Astrocyte (in vitro differentiated cells and primary cell): ENCODE results near the gene WFDC5. TPM values are rescaled to one million over a fixed set of nuclear protein-coding genes. Genes with fewer than 3 reads are reported as not detected.

Experiments
- DNase-seq: peaks from one replicate; pipeline ENCODE4 v3.0.0-alpha.2; 2010; ENCODE audit warnings: low read depth
- FAIRE-seq: peaks from 2 replicates; lab custom pipeline; 2011; peaks lifted over from hg19 to GRCh38; lab: Jason Lieb, UNC
- H2AFZ ChIP-seq: 2 replicates; pipeline ENCODE4 v1.6.0; 2012; ENCODE audit warnings: low read depth, low read length, inconsistent platforms
- H3K27ac ChIP-seq: 2 replicates; pipeline ENCODE4 v1.5.1; 2011; ENCODE audit warnings: low read depth, low read length, inconsistent platforms
- H3K27me3 ChIP-seq: 2 replicates; pipeline ENCODE4 v1.6.0; 2011; ENCODE audit warnings: low read length, inconsistent platforms; ENCODE audit not compliant: insufficient read depth
- H3K36me3 ChIP-seq: 2 replicates; pipeline ENCODE4 v1.5.1; 2011; ENCODE audit warnings: low read length, inconsistent platforms; ENCODE audit not compliant: insufficient read depth
- H3K4me1 ChIP-seq: 2 replicates; pipeline ENCODE4 v1.5.1; 2011; ENCODE audit warnings: low read length, inconsistent platforms; ENCODE audit not compliant: insufficient read depth
- H3K4me2 ChIP-seq: 2 replicates; pipeline ENCODE4 v1.6.0; 2012; ENCODE audit warnings: low read length, inconsistent platforms
- H3K4me3 ChIP-seq: 2 replicates; pipeline ENCODE4 v1.5.1; 2011; ENCODE audit warnings: low read depth, mild to moderate bottlenecking, low read length, inconsistent platforms; ENCODE audit not compliant: insufficient read depth
- H3K79me2 ChIP-seq: 2 replicates; pipeline ENCODE4 v1.6.0; 2012; ENCODE audit warnings: mild to moderate bottlenecking, low read length, inconsistent platforms; ENCODE audit not compliant: insufficient read depth
- H3K9ac ChIP-seq: 2 replicates; pipeline ENCODE4 v1.6.0; 2012; ENCODE audit warnings: mild to moderate bottlenecking, low read length, inconsistent platforms
- H3K9me3 ChIP-seq: 2 replicates; pipeline ENCODE4 v1.5.1; 2012; ENCODE audit warnings: low read depth, mild to moderate bottlenecking, low read length, inconsistent platforms; ENCODE audit not compliant: insufficient read depth
- H4K20me1 ChIP-seq: 2 replicates; pipeline ENCODE4 v1.6.0; 2012; ENCODE audit warnings: low read length, inconsistent platforms; ENCODE audit not compliant: insufficient read depth
- H3K27ac Mint-ChIP-seq: one replicate; pipeline ENCODE4 v1.8.0; 2021; ENCODE audit warnings: mild to moderate bottlenecking, mixed read lengths; ENCODE audit not compliant: unreplicated experiment
- H3K27me3 Mint-ChIP-seq: one replicate; pipeline ENCODE4 v1.8.0; 2021; ENCODE audit warnings: low read depth, mixed read lengths; ENCODE audit not compliant: unreplicated experiment
- H3K36me3 Mint-ChIP-seq: one replicate; pipeline ENCODE4 v1.8.0; 2021; ENCODE audit warnings: low read depth, mixed read lengths; ENCODE audit not compliant: unreplicated experiment
- H3K4me1 Mint-ChIP-seq: one replicate; pipeline ENCODE4 v1.8.0; 2021; ENCODE audit warnings: low read depth, mixed read lengths; ENCODE audit not compliant: unreplicated experiment
- H3K4me3 Mint-ChIP-seq: one replicate; pipeline ENCODE4 v1.8.0; 2021; ENCODE audit warnings: mild to moderate bottlenecking, moderate library complexity, mixed read lengths; ENCODE audit not compliant: unreplicated experiment
- H3K9me3 Mint-ChIP-seq: one replicate; pipeline ENCODE4 v1.8.0; 2021; ENCODE audit warnings: mild to moderate bottlenecking, mixed read lengths; ENCODE audit not compliant: unreplicated experiment
- CTCF ChIP-seq: IDR thresholded peaks from 2 replicates; pipeline ENCODE4 v1.5.1; 2011; ENCODE audit warnings: low read depth, mild to moderate bottlenecking, inconsistent platforms, low read length, moderate library complexity; ENCODE audit not compliant: insufficient read depth
- EZH2 ChIP-seq: IDR thresholded peaks from 2 replicates; pipeline ENCODE4 v1.6.1; 2012; ENCODE audit warnings: mild to moderate bottlenecking, low read length, inconsistent platforms; ENCODE audit not compliant: insufficient read depth
- total RNA-seq: library from RNA; stranded (reverse); gene quantifications from 2 replicates; pipeline ENCODE4 v1.2.1, GENCODE V29; 2021

The WFDC5 gene
- total RNA-seq, 1 donor from 2014 or later, result not detected

GRCh38 chr20:45121388-45121787 lies 6.4 kb upstream of the WFDC5 start:
- Histone ChIP-seq H2AFZ (no peak overlapping the region), H3K79me2 (no peaks in the 10 kb centered on the region), H3K27ac (no peak overlapping the region), H3K4me1 (no peaks in the 10 kb centered on the region), H3K4me3 (no peak overlapping the region), H4K20me1 (no peaks in the 10 kb centered on the region), H3K36me3 (no peaks in the 10 kb centered on the region), H3K27me3 (peaks cover 6% of the 10 kb centered on the region), H3K9me3 (no peaks in the 10 kb centered on the region), H3K4me2 (no peak overlapping the region), H3K9ac (no peak overlapping the region)
- TF ChIP-seq EZH2, result no peak
- no peak for TF ChIP-seq CTCF
- Mint-ChIP-seq H3K27ac (no peak overlapping the region), H3K4me1 (no peaks in the 10 kb centered on the region), H3K36me3 (no peaks in the 10 kb centered on the region), H3K9me3 (peaks cover 15% of the 10 kb centered on the region), H3K4me3 (no peak overlapping the region), H3K27me3 (peaks cover 14% of the 10 kb centered on the region)
- no peak for FAIRE-seq
- no peak for DNase-seq

- DNase-seq (no peak), FAIRE-seq (no peak)
- Histone ChIP-seq H3K9ac (no peak overlapping the region), H3K4me1 (no peaks in the 10 kb centered on the region), H3K27ac (no peak overlapping the region), H2AFZ (no peak overlapping the region), H3K9me3 (no peaks in the 10 kb centered on the region), H3K4me3 (no peak overlapping the region), H3K27me3 (peaks cover 3% of the 10 kb centered on the region), H3K4me2 (no peak overlapping the region), H3K36me3 (no peaks in the 10 kb centered on the region), H4K20me1 (no peaks in the 10 kb centered on the region), H3K79me2 (no peaks in the 10 kb centered on the region)
- TF ChIP-seq CTCF (no peak), EZH2 (no peak)
- peaks cover 19% of the 10 kb centered on the region for H3K27me3 Mint-ChIP-seq
- H3K4me3 Mint-ChIP-seq, result no peak overlapping the region
- H3K4me1 Mint-ChIP-seq, result no peaks in the 10 kb centered on the region
- no peaks in the 10 kb centered on the region for H3K36me3 Mint-ChIP-seq
- H3K9me3 Mint-ChIP-seq, result peaks cover 13% of the 10 kb centered on the region
- H3K27ac Mint-ChIP-seq, result no peak overlapping the region
Measured at GRCh38 chr20:45119556-45120266, 4.7 kb upstream of the WFDC5 start.

- peaks cover 16% of the 10 kb centered on the region for H3K27me3 Mint-ChIP-seq
- no peak for FAIRE-seq
Measured at GRCh38 chr20:45118028-45118427, 3.1 kb upstream of the WFDC5 start.

More at GRCh38 chr20:45118028-45118427, 3.1 kb upstream of the WFDC5 start:
- Histone ChIP-seq H3K4me2 (no peak overlapping the region), H3K9me3 (no peaks in the 10 kb centered on the region), H2AFZ (no peak overlapping the region), H3K4me3 (no peak overlapping the region), H3K9ac (no peak overlapping the region), H3K79me2 (no peaks in the 10 kb centered on the region), H3K4me1 (no peaks in the 10 kb centered on the region), H3K36me3 (no peaks in the 10 kb centered on the region), H4K20me1 (no peaks in the 10 kb centered on the region), H3K27me3 (peaks cover 6% of the 10 kb centered on the region), H3K27ac (no peak overlapping the region)
- H3K36me3 Mint-ChIP-seq, result no peaks in the 10 kb centered on the region
- H3K4me1 Mint-ChIP-seq, result no peaks in the 10 kb centered on the region
- no peak overlapping the region for H3K27ac Mint-ChIP-seq
- DNase-seq, result no peak
- H3K9me3 Mint-ChIP-seq, result peaks cover 8% of the 10 kb centered on the region
- TF ChIP-seq CTCF, result no peak
- no peak for TF ChIP-seq EZH2
- H3K4me3 Mint-ChIP-seq, result no peak overlapping the region
